Lung (tissue), 12 donors: Measurements from ENCODE around the gene RALGPS1. TPM values are rescaled to one million over a fixed set of nuclear protein-coding genes. Genes with fewer than 3 reads are reported as not detected.

Source experiments
- ATAC-seq: fragments of 200-7000 bp; cut with Tn5 transposase; one replicate; pipeline ENCODE4 v1.9.1; 2020; ENCODE audit warnings: moderate number of reproducible peaks; ENCODE audit not compliant: insufficient read depth, low FRiP score
- DNase-seq, 3 donors: peaks; one replicate each; pipeline ENCODE4 v3.0.0-alpha.2; 2013 to 2017
- H3K27ac ChIP-seq, 2 donors: one replicate each; pipeline ENCODE4 v1.5.1; 2013; ENCODE audit warnings: mild to moderate bottlenecking in 2 of 2, moderate library complexity in 2 of 2, control low read depth in 1 of 2, inconsistent platforms in 1 of 2, low read depth in 1 of 2, low read length in 1 of 2
- H3K27me3 ChIP-seq, 3 donors: one replicate each; pipeline ENCODE4 v1.5.1; 2013; ENCODE audit warnings: low read length in 2 of 3; ENCODE audit not compliant: control insufficient read depth in 3 of 3, insufficient read depth in 3 of 3
- H3K36me3 ChIP-seq, 4 donors: one replicate each; pipeline ENCODE4 v1.5.1; 2013; ENCODE audit warnings: low read length in 4 of 4, mild to moderate bottlenecking in 1 of 4, moderate library complexity in 1 of 4; ENCODE audit not compliant: control insufficient read depth in 4 of 4, insufficient read depth in 4 of 4
- H3K4me1 ChIP-seq, 5 donors: one replicate each; pipeline ENCODE4 v1.5.1; 2013; ENCODE audit warnings: low read length in 5 of 5, mild to moderate bottlenecking in 2 of 5, moderate library complexity in 1 of 5; ENCODE audit not compliant: control insufficient read depth in 5 of 5, insufficient read depth in 5 of 5
- H3K4me3 ChIP-seq: one replicate; pipeline ENCODE4 v1.5.1; 2013; ENCODE audit warnings: mild to moderate bottlenecking, control low read depth, moderate library complexity
- H3K9ac ChIP-seq, 2 donors: one replicate each; pipeline ENCODE4 v1.5.1; 2013; ENCODE audit warnings: low read length in 2 of 2, control low read depth in 1 of 2; ENCODE audit not compliant: insufficient read depth in 1 of 2
- H3K9me3 ChIP-seq, 4 donors: one replicate each; pipeline ENCODE4 v1.5.1; 2013; ENCODE audit warnings: low read length in 3 of 4, mild to moderate bottlenecking in 1 of 4, moderate library complexity in 1 of 4; ENCODE audit not compliant: control insufficient read depth in 4 of 4, insufficient read depth in 3 of 4
- CTCF ChIP-seq: IDR thresholded peaks from 2 replicates; pipeline ENCODE4 v1.5.1; 2012; ENCODE audit warnings: mild to moderate bottlenecking; ENCODE audit errors: control extremely low read depth, extremely low read depth
- WGBS, 2 donors: extraction: QIAGEN DNeasy Blood & Tissue Kit; methylation state at CpG; one replicate each; pipeline ENCODE4 v1.1.7; 2013; 5-methylcytosine and 5-hydroxymethylcytosine counted together
- polyA plus RNA-seq, 2 donors: library from polyadenylated mRNA; stranded (reverse); fragments of 200-250 nt; gene quantifications; one replicate each; pipeline ENCODE4 v1.2.1, GENCODE V29; 2013
- total RNA-seq, 2 donors: library from RNA; depleted of rRNA in 1 of 2; stranded (reverse); fragments of >200 nt in 1 of 2; gene quantifications; one replicate each; pipeline ENCODE4 v1.2.1, GENCODE V29; 2014 to 2021
- donor health status: control.
- donor health status: control.
- donor health status: Bipolar disorder and iron deficiency.
- donor health status: healthy.
- donor health status: DM: yes; HTN: yes; CAD: no.

RALGPS1 gene
- total and polyA plus RNA-seq, 4 donors, result 3.5 to 30.3 (median 11.9) TPM

GRCh38 chr9:127185181-127185580 lies 270.6 kb downstream of the RALGPS1 start:
- Histone ChIP-seq H3K4me3 (no peak overlapping the region), H3K27me3 (no peaks in the 10 kb centered on the region), H3K9me3 (no peaks in the 10 kb centered on the region), H3K36me3 (peaks cover 0 to 1% (median 0%) of the 10 kb centered on the region in 4 donors), H3K9ac (no peak overlapping the region), H3K4me1 (peaks cover 8 to 54% (median 31%) of the 10 kb centered on the region in 5 donors), H3K27ac (peak overlapping the region in 1 of 2 donors; percentile 84)
- 90 to 92% methylated on average over 5 of the region's 5 CpGs for WGBS, 2 donors
- DNase-seq, result no peak
- no peak for ATAC-seq
- TF ChIP-seq CTCF, result no peak

- peak; percentile 63 for ATAC-seq
- no peak overlapping the region for H3K4me3 ChIP-seq
- peak overlapping the region; percentile 79 to 84 for H3K27ac ChIP-seq
- no peaks in the 10 kb centered on the region for H3K27me3 ChIP-seq
- H3K9me3 ChIP-seq, result no peaks in the 10 kb centered on the region
- peaks cover 8 to 54% (median 31%) of the 10 kb centered on the region in 5 donors for H3K4me1 ChIP-seq
- DNase-seq, result peak; percentile 94 to 97 (median 96)
- 44 to 70% methylated on average over 11 of the region's 11 CpGs for WGBS, 2 donors
- peak overlapping the region in 1 of 2 donors; percentile 82 for H3K9ac ChIP-seq
- H3K36me3 ChIP-seq, result no peaks in the 10 kb centered on the region
- no peak for TF ChIP-seq CTCF
Measured at GRCh38 chr9:127185931-127186781, 271.6 kb downstream of the RALGPS1 start.

- Histone ChIP-seq H3K9me3 (no peaks in the 10 kb centered on the region), H3K4me3 (no peak overlapping the region), H3K27ac (peak overlapping the region; percentile 79 to 84), H3K36me3 (no peaks in the 10 kb centered on the region), H3K9ac (peak overlapping the region in 1 of 2 donors; percentile 50), H3K4me1 (peaks cover 8 to 54% (median 31%) of the 10 kb centered on the region in 5 donors), H3K27me3 (no peaks in the 10 kb centered on the region)
- DNase-seq (no peak), ATAC-seq (no peak)
- TF ChIP-seq CTCF, result no peak
- 64 to 77% methylated on average over 7 of the region's 7 CpGs for WGBS, 2 donors
Measured at GRCh38 chr9:127186806-127187205, 272.2 kb downstream of the RALGPS1 start.
